Occipital lobe (tissue), 2 donors: ENCODE data around the gene COLGALT1. TPM values are rescaled to one million over a fixed set of nuclear protein-coding genes. Genes with fewer than 3 reads are reported as not detected.
A peak's percentile ranks its signal among the peaks of the same experiment; 100 is the strongest.
"Not testable (repeated sequence)": the region's sequence is repeated elsewhere in the genome, so short reads cannot be mapped to it uniquely, and the experiment has no call there.

Experiments used
- DNase-seq: peaks from one replicate; lab custom pipeline; 2025; lab: John Stamatoyannopoulos, UW
- total RNA-seq: library from RNA; depleted of rRNA; stranded (reverse); fragments of >200 nt; gene quantifications from one replicate; pipeline ENCODE4 v1.2.3, GENCODE V29; 2014

The COLGALT1 gene
- 20.7 TPM for total RNA-seq

GRCh38 chr19:17555480-17555928 lies at the start of gene COLGALT1:
Gene COLGALT1 (plus strand): TSS chr19:17555649. CDS start chr19:17555714, 65 bp downstream.
- peak; percentile 95 for DNase-seq

GRCh38 chr19:17506745-17507144 lies 48.7 kb upstream of the COLGALT1 start:
- no peak for DNase-seq

- DNase-seq: not testable (repeated sequence)
Measured at GRCh38 chr19:17508558-17508933, 46.9 kb upstream of the COLGALT1 start.

- no peak for DNase-seq
Measured at GRCh38 chr19:17510220-17510993, 45.0 kb upstream of the COLGALT1 start.

- DNase-seq: peak; percentile 89
Measured at GRCh38 chr19:17511724-17512573, 43.5 kb upstream of the COLGALT1 start.

- no peak for DNase-seq
Measured at GRCh38 chr19:17512574-17512939, 42.9 kb upstream of the COLGALT1 start.

GRCh38 chr19:17515408-17516149 lies 39.9 kb upstream of the COLGALT1 start:
- DNase-seq: no peak

GRCh38 chr19:17517898-17518297 lies 37.6 kb upstream of the COLGALT1 start:
- DNase-seq: no peak

- not testable (repeated sequence) for DNase-seq
Measured at GRCh38 chr19:17518654-17519053, 36.8 kb upstream of the COLGALT1 start.

GRCh38 chr19:17519967-17520366 lies 35.5 kb upstream of the COLGALT1 start:
- DNase-seq: no peak

GRCh38 chr19:17520865-17521264 lies 34.6 kb upstream of the COLGALT1 start:
- no peak for DNase-seq

- DNase-seq: no peak
Measured at GRCh38 chr19:17522988-17523872, 32.2 kb upstream of the COLGALT1 start.

- DNase-seq: no peak
Measured at GRCh38 chr19:17524651-17525050, 30.8 kb upstream of the COLGALT1 start.

- no peak for DNase-seq
Measured at GRCh38 chr19:17525141-17525540, 30.3 kb upstream of the COLGALT1 start.

GRCh38 chr19:17526922-17527321 lies 28.5 kb upstream of the COLGALT1 start:
- DNase-seq: no peak

- DNase-seq: no peak
Measured at GRCh38 chr19:17527326-17527725, 28.1 kb upstream of the COLGALT1 start.

- DNase-seq: no peak
Measured at GRCh38 chr19:17528610-17529009, 26.8 kb upstream of the COLGALT1 start.

- DNase-seq: no peak
Measured at GRCh38 chr19:17529239-17530158, 25.9 kb upstream of the COLGALT1 start.

- DNase-seq: no peak
Measured at GRCh38 chr19:17530586-17530985, 24.9 kb upstream of the COLGALT1 start.

- no peak for DNase-seq
Measured at GRCh38 chr19:17532116-17532515, 23.3 kb upstream of the COLGALT1 start.
